HEK293 (cell line): ENCODE results near the gene SREBF1.
A peak's percentile ranks its signal among the peaks of the same experiment; 100 is the strongest.

ENCODE experiments used
- AEBP2 ChIP-seq: fragments of 450-650 bp; formaldehyde crosslinking; IDR thresholded peaks from 2 replicates; pipeline ENCODE4 v1.5.1; 2016; ENCODE audit warnings: missing biosample characterization, missing genetic modification characterization, borderline replicate concordance
- GLIS1 ChIP-seq: fragments of 450-650 bp; formaldehyde crosslinking; IDR thresholded peaks from 2 replicates; pipeline ENCODE4 v1.5.1; 2016; ENCODE audit warnings: missing biosample characterization, missing genetic modification characterization
- KLF1 ChIP-seq: fragments of 450-650 bp; formaldehyde crosslinking; IDR thresholded peaks from 2 replicates; pipeline ENCODE4 v1.5.1; 2016; ENCODE audit warnings: missing biosample characterization, missing genetic modification characterization
- KLF8 ChIP-seq: fragments of 450-650 bp; formaldehyde crosslinking; IDR thresholded peaks from 2 replicates; pipeline ENCODE4 v1.5.1; 2016; ENCODE audit warnings: missing biosample characterization, missing genetic modification characterization
- SCRT1 ChIP-seq: fragments of 450-650 bp; formaldehyde crosslinking; IDR thresholded peaks from 2 replicates; pipeline ENCODE4 v1.5.1; 2016; ENCODE audit warnings: missing biosample characterization, missing genetic modification characterization, borderline replicate concordance
- TSHZ1 ChIP-seq: fragments of 450-650 bp; formaldehyde crosslinking; IDR thresholded peaks from 2 replicates; pipeline ENCODE4 v1.5.1; 2016; ENCODE audit warnings: missing biosample characterization, missing genetic modification characterization, borderline replicate concordance
- ZNF148 ChIP-seq: fragments of 450-650 bp; formaldehyde crosslinking; IDR thresholded peaks from 2 replicates; pipeline ENCODE4 v1.5.0; 2017; ENCODE audit warnings: missing biosample characterization, missing genetic modification characterization, borderline replicate concordance
- ZNF174 ChIP-seq: fragments of 450-650 bp; formaldehyde crosslinking; IDR thresholded peaks from 2 replicates; pipeline ENCODE4 v1.5.0; 2017; ENCODE audit warnings: missing biosample characterization, mild to moderate bottlenecking, missing genetic modification characterization
- ZNF175 ChIP-seq: fragments of 450-650 bp; formaldehyde crosslinking; IDR thresholded peaks from 2 replicates; pipeline ENCODE4 v1.5.1; 2016; ENCODE audit warnings: missing biosample characterization, missing genetic modification characterization
- ZNF23 ChIP-seq: fragments of 450-650 bp; formaldehyde crosslinking; IDR thresholded peaks from 2 replicates; pipeline ENCODE4 v1.5.1; 2016; ENCODE audit warnings: missing biosample characterization, missing genetic modification characterization, borderline replicate concordance
- ZNF449 ChIP-seq: fragments of 450-650 bp; formaldehyde crosslinking; IDR thresholded peaks from 2 replicates; pipeline ENCODE4 v1.5.1; 2017; ENCODE audit warnings: missing biosample characterization, mild to moderate bottlenecking, missing genetic modification characterization, moderate library complexity
- ZNF501 ChIP-seq: fragments of 450-650 bp; formaldehyde crosslinking; IDR thresholded peaks from 2 replicates; pipeline ENCODE4 v1.5.1; 2016; ENCODE audit warnings: missing biosample characterization, missing genetic modification characterization
- ZNF513 ChIP-seq: fragments of 450-650 bp; IDR thresholded peaks from 2 replicates; pipeline ENCODE4 v1.5.1; 2018; ENCODE audit warnings: missing biosample characterization, missing genetic modification characterization
- ZNF514 ChIP-seq: fragments of 450-650 bp; formaldehyde crosslinking; IDR thresholded peaks from 2 replicates; pipeline ENCODE4 v1.5.1; 2016; ENCODE audit warnings: missing biosample characterization, missing genetic modification characterization
- ZNF521 ChIP-seq: fragments of 450-650 bp; formaldehyde crosslinking; IDR thresholded peaks from 2 replicates; pipeline ENCODE4 v1.5.1; 2017; ENCODE audit warnings: missing biosample characterization, mild to moderate bottlenecking, missing genetic modification characterization
- ZNF624 ChIP-seq: fragments of 450-650 bp; formaldehyde crosslinking; IDR thresholded peaks from 2 replicates; pipeline ENCODE4 v1.5.1; 2017; ENCODE audit warnings: missing biosample characterization, missing genetic modification characterization
- ZNF645 ChIP-seq: fragments of 450-650 bp; formaldehyde crosslinking; IDR thresholded peaks from 2 replicates; pipeline ENCODE4; 2016; ENCODE audit warnings: missing biosample characterization, missing genetic modification characterization
- ZNF701 ChIP-seq: fragments of 450-650 bp; formaldehyde crosslinking; IDR thresholded peaks from 2 replicates; pipeline ENCODE4 v1.5.1; 2016; ENCODE audit warnings: missing biosample characterization, missing genetic modification characterization
- ZNF776 ChIP-seq: fragments of 450-650 bp; formaldehyde crosslinking; IDR thresholded peaks from 2 replicates; pipeline ENCODE4 v1.5.0; 2017; ENCODE audit warnings: missing biosample characterization, missing genetic modification characterization, borderline replicate concordance
- ZSCAN18 ChIP-seq: fragments of 450-650 bp; formaldehyde crosslinking; IDR thresholded peaks from 2 replicates; pipeline ENCODE4 v1.5.1; 2016; ENCODE audit warnings: missing biosample characterization, missing genetic modification characterization
- ZSCAN4 ChIP-seq: fragments of 450-650 bp; formaldehyde crosslinking; IDR thresholded peaks from 2 replicates; pipeline ENCODE4 v1.5.1; 2017; ENCODE audit warnings: missing biosample characterization, missing genetic modification characterization

The SREBF1 gene

GRCh38 chr17:17766744-17767120, 70.1 kb downstream of the SREBF1 start (continued):
- TF ChIP-seq ZSCAN18 (no peak), ZNF175 (tag by site-specific recombination) (no peak), TSHZ1 (no peak), ZNF148 (tag by site-specific recombination) (no peak), KLF8 (no peak), KLF1 (tag by site-specific recombination) (peak; percentile 50; the same call in 1 of the 2 replicates), ZNF701 (tag by site-specific recombination) (no peak), ZNF513 (tag by site-specific recombination) (no peak), ZNF521 (tag by site-specific recombination) (no peak), AEBP2 (tag by site-specific recombination) (no peak), SCRT1 (tag by site-specific recombination) (no peak), ZNF624 (tag by site-specific recombination) (no peak), ZNF23 (tag by site-specific recombination) (no peak), ZSCAN4 (no peak), GLIS1 (tag by site-specific recombination) (peak; percentile 90), ZNF174 (tag by site-specific recombination) (no peak), ZNF776 (no peak), ZNF514 (tag by site-specific recombination) (no peak), ZNF449 (no peak), ZNF645 (tag by site-specific recombination) (no peak), ZNF501 (no peak)
- TF ChIP-seq, all 188 proteins: peak for 6
